ENCODE results near the gene MEF2C.

MEF2C gene

DNA sequence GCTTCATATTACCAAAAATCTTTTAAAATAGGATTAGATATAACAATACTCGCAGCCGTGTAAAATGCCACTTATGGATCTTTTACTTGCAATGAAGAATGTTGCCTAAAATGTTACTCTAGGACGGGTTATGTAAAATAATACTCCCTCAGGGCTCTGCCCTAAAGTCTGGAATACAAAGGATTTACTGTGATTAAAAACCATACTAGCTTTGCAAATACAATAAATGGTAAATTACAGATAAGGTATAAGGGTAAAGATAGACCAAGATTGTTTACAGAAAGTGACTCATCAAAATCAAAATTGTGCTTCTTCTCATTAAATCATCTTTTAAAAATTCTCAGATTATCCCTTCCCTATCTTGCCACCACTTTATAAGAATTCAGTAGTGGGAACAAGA, 163.6 kb downstream of the MEF2C start:
- H3K27ac ChIP-seq = no peak overlapping the region
- TF ChIP-seq EZH2 (IDR thresholded peaks at IDR 0.05) (no peak), POLR2AphosphoS5 (IDR thresholded peaks at IDR 0.05; ENCODE audit: borderline replicate concordance, low read depth, low read length) (no peak), FOXP2 (optimal IDR thresholded peaks at IDR 0.05; ENCODE audit: control extremely low read depth, extremely low read length, insufficient read depth) (no peak)
- no peak for DNase-seq (ENCODE audit: low read depth, low spot score)
- H3K9me3 ChIP-seq (ENCODE audit: low read depth, low read length) = no peaks in the 10 kb centered on the region
- no peak overlapping the region for H3K9ac ChIP-seq (ENCODE audit: insufficient read length)
- no peaks in the 10 kb centered on the region for H3K36me3 ChIP-seq (ENCODE audit: insufficient read depth, low read length)
- H3K4me3 ChIP-seq = peak overlapping the region; percentile 15; the same call in 1 of the 2 replicates

DNA sequence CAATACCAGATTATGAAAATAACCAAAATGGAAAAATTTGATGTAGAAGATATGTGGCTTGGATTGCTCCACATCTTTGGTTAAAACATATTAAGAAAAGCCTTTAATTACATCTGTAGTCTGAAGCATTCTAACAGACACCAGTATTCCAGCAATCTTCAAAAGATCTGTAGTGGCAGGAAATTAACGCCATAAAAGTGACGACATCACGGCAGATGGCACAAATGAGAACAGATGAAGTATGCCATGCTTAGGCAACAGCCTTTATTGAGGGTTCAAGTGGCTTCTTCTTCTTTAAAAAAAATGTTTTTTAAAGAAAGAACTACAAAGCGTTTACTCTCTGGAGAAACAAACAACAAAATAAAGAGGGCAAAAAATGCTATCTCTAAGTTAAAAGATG, 164.2 kb downstream of the MEF2C start:
- no peak for DNase-seq (ENCODE audit: low read depth, low spot score)
- H3K4me3 ChIP-seq = peak overlapping the region; percentile 15; the same call in 1 of the 2 replicates
- TF ChIP-seq FOXP2 (optimal IDR thresholded peaks at IDR 0.05; ENCODE audit: control extremely low read depth, extremely low read length, insufficient read depth) (peak; percentile 13), POLR2AphosphoS5 (IDR thresholded peaks at IDR 0.05; ENCODE audit: borderline replicate concordance, low read depth, low read length) (no peak), EZH2 (IDR thresholded peaks at IDR 0.05) (no peak)
- no peaks in the 10 kb centered on the region for H3K36me3 ChIP-seq (ENCODE audit: insufficient read depth, low read length)
- no peak overlapping the region for H3K9ac ChIP-seq (ENCODE audit: insufficient read length)
- H3K9me3 ChIP-seq (ENCODE audit: low read depth, low read length) = no peaks in the 10 kb centered on the region
- H3K27ac ChIP-seq = no peak overlapping the region

DNA sequence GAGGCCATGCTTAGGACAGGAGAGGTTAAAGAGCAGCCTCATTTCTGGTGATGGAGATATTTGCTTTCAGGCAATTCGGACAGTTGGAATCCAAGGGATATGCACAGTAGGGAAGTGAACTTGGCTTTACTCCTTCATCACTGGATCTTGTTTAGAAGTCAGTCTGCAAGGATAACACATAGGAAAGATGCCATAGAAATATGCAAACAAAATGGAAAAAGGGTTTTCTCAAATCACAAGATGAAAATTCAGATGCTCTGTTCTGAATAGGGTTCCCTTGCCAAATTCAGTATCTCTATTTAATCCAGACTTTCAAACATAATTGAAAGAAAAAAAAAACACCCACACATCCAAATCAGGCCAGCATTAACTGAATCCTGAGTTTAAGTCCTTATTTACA, 166.9 kb downstream of the MEF2C start:
- Histone ChIP-seq H3K27ac (no peak overlapping the region), H3K9ac (ENCODE audit: insufficient read length) (no peak overlapping the region), H3K36me3 (ENCODE audit: insufficient read depth, low read length) (no peaks in the 10 kb centered on the region), H3K4me3 (no peak overlapping the region), H3K9me3 (ENCODE audit: low read depth, low read length) (no peaks in the 10 kb centered on the region)
- TF ChIP-seq EZH2 (IDR thresholded peaks at IDR 0.05) = no peak
- TF ChIP-seq POLR2AphosphoS5 (IDR thresholded peaks at IDR 0.05; ENCODE audit: borderline replicate concordance, low read depth, low read length) = no peak
- no peak for TF ChIP-seq FOXP2 (optimal IDR thresholded peaks at IDR 0.05; ENCODE audit: control extremely low read depth, extremely low read length, insufficient read depth)
- no peak for DNase-seq (ENCODE audit: low read depth, low spot score)

GRCh38 chr5:88715503-88715902, 167.5 kb downstream of the MEF2C start:
- Histone ChIP-seq H3K27ac (no peak overlapping the region), H3K4me3 (no peak overlapping the region), H3K36me3 (ENCODE audit: insufficient read depth, low read length) (no peaks in the 10 kb centered on the region), H3K9ac (ENCODE audit: insufficient read length) (no peak overlapping the region), H3K9me3 (ENCODE audit: low read depth, low read length) (no peaks in the 10 kb centered on the region)
- no peak for DNase-seq (ENCODE audit: low read depth, low spot score)
- no peak for TF ChIP-seq EZH2 (IDR thresholded peaks at IDR 0.05)
- TF ChIP-seq FOXP2 (optimal IDR thresholded peaks at IDR 0.05; ENCODE audit: control extremely low read depth, extremely low read length, insufficient read depth) = no peak
- no peak for TF ChIP-seq POLR2AphosphoS5 (IDR thresholded peaks at IDR 0.05; ENCODE audit: borderline replicate concordance, low read depth, low read length)

DNA sequence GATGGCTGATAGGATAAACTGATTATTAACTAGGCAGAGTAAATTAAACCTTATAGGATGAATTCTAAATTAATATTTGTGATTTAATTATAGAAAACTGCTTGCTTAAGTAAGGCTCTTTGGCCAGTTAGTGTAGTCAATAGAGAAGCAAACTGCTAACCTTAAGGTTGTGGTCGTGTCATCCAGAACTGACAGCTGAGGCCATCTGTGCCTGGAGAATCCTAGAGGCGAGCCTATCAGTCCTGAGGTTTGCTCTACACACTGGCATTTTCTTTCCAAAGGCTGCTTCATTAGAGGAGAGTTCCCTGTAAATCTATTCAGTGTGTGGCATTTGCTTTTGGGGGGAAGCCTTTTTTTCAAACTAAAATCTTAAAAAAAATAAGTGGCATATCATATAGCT, 169.2 kb downstream of the MEF2C start:
- Histone ChIP-seq H3K36me3 (ENCODE audit: insufficient read depth, low read length) (no peaks in the 10 kb centered on the region), H3K9ac (ENCODE audit: insufficient read length) (no peak overlapping the region), H3K4me3 (no peak overlapping the region), H3K27ac (no peak overlapping the region), H3K9me3 (ENCODE audit: low read depth, low read length) (no peaks in the 10 kb centered on the region)
- no peak for TF ChIP-seq EZH2 (IDR thresholded peaks at IDR 0.05)
- TF ChIP-seq POLR2AphosphoS5 (IDR thresholded peaks at IDR 0.05; ENCODE audit: borderline replicate concordance, low read depth, low read length) = no peak
- no peak for TF ChIP-seq FOXP2 (optimal IDR thresholded peaks at IDR 0.05; ENCODE audit: control extremely low read depth, extremely low read length, insufficient read depth)
- no peak for DNase-seq (ENCODE audit: low read depth, low spot score)

DNA sequence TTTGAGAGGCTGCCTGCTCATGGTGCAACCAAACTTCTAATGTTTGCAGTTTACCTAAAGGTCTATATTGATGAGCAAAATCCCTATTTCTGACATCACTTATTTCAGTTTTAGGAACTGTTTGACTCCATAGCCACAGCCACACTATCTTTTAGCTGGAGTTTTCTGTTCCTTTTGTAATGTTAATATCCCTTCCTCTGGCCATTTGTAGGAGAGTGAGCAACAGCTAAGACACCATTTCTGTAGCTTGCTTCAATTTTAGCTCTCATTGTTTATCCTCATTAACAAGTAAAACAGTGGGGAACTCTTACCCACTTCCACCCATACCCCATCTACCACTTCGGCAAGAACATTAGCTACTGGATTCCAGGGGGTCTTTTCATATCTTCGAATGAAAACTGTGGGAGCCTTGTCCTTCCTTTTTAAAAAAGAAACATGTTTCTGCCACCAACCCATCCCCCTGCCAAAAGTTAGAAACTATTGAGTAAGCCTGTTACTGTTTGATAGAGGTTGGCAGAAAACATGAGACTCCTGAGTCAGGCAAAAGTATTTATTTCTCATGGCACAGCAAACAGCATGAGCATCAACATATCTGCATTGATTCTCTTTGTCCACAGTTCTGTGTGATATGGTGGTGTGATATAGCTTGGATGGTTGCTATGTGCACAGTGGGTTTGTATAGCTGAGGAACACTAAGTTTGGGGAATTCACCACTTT, 174.1 kb downstream of the MEF2C start:
- Histone ChIP-seq H3K36me3 (ENCODE audit: insufficient read depth, low read length) (no peaks in the 10 kb centered on the region), H3K9ac (ENCODE audit: insufficient read length) (no peak overlapping the region), H3K4me3 (no peak overlapping the region), H3K27ac (no peak overlapping the region), H3K9me3 (ENCODE audit: low read depth, low read length) (no peaks in the 10 kb centered on the region)
- DNase-seq (ENCODE audit: low read depth, low spot score) = no peak
- no peak for TF ChIP-seq EZH2 (IDR thresholded peaks at IDR 0.05)
- TF ChIP-seq FOXP2 (optimal IDR thresholded peaks at IDR 0.05; ENCODE audit: control extremely low read depth, extremely low read length, insufficient read depth) = no peak
- no peak for TF ChIP-seq POLR2AphosphoS5 (IDR thresholded peaks at IDR 0.05; ENCODE audit: borderline replicate concordance, low read depth, low read length)

- H3K4me3 ChIP-seq = no peak overlapping the region
- H3K9me3 ChIP-seq (ENCODE audit: low read depth, low read length) = no peaks in the 10 kb centered on the region
- no peak overlapping the region for H3K9ac ChIP-seq (ENCODE audit: insufficient read length)
- no peak for DNase-seq (ENCODE audit: low read depth, low spot score)
- no peaks in the 10 kb centered on the region for H3K36me3 ChIP-seq (ENCODE audit: insufficient read depth, low read length)
- TF ChIP-seq EZH2 (IDR thresholded peaks at IDR 0.05) (no peak), FOXP2 (optimal IDR thresholded peaks at IDR 0.05; ENCODE audit: control extremely low read depth, extremely low read length, insufficient read depth) (no peak), POLR2AphosphoS5 (IDR thresholded peaks at IDR 0.05; ENCODE audit: borderline replicate concordance, low read depth, low read length) (no peak)
- no peak overlapping the region for H3K27ac ChIP-seq
These were observed 175.0 kb downstream of the MEF2C start for GRCh38 chr5:88708021-88708420.

DNA sequence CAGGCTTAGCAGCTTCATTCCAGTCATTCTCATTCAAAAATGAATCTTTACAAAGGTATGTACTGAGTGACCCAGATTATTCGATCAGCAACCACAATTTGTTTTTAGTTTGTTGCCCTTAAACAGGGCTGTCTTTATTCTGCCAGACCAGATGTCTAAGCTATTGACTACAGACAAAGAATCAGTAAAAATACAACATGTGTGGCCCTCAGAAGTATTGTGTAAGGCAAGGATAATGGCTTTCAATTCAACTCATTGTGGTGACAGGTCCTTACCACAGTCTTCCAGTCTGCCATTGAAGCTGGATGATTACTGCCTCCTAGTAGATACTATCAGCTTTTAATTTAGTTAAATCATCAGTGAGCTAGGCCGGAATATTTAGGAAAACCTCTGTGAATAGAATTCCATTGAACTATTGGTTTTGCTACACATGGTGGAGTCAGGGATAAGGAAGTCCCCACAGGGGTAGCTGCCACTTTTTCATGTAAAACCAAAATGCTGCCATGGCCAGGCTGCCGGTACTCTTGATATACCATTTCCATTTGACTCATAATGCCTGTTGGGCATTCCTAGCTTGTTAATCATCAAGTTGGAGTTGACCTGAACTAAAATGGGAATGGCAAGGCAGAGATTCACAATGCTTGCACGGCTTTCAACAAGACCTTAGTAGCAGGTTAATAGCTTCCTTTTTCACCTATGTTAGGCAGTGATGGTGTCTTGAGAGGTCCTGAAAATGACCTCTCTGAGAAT, 175.6 kb downstream of the MEF2C start:
- H3K9ac ChIP-seq (ENCODE audit: insufficient read length) = no peak overlapping the region

More for the DNA sequence above, 175.6 kb downstream of the MEF2C start:
- no peak for DNase-seq (ENCODE audit: low read depth, low spot score)
- Histone ChIP-seq H3K4me3 (no peak overlapping the region), H3K9me3 (ENCODE audit: low read depth, low read length) (no peaks in the 10 kb centered on the region), H3K36me3 (ENCODE audit: insufficient read depth, low read length) (no peaks in the 10 kb centered on the region), H3K27ac (no peak overlapping the region)
- no peak for TF ChIP-seq FOXP2 (optimal IDR thresholded peaks at IDR 0.05; ENCODE audit: control extremely low read depth, extremely low read length, insufficient read depth)
- no peak for TF ChIP-seq EZH2 (IDR thresholded peaks at IDR 0.05)
- TF ChIP-seq POLR2AphosphoS5 (IDR thresholded peaks at IDR 0.05; ENCODE audit: borderline replicate concordance, low read depth, low read length) = no peak
